BLaER1 treated with 17β-estradiol and CSF1 and Interleukin-3, amounts not matched to agents 10 nM and 100 nM (cell line): Measurements from ENCODE around the gene U2SURP.
A peak's percentile ranks its signal among the peaks of the same experiment; 100 is the strongest.
"Not testable (repeated sequence)": the region's sequence is repeated elsewhere in the genome, so short reads cannot be mapped to it uniquely, and the experiment has no call there.

Experiments
- H3K27ac ChIP-seq, 11 experiments: shearing (Covaris generic); formaldehyde crosslinking; 2 replicates each; pipeline ENCODE4 v1.8.1; 2022
- H3K27me3 ChIP-seq, 11 experiments: shearing (Covaris generic); formaldehyde crosslinking; 2 replicates each; pipeline ENCODE4 v1.8.1; 2022
- H3K36me3 ChIP-seq, 11 experiments: shearing (Covaris generic); formaldehyde crosslinking; 2 replicates each; pipeline ENCODE4 v1.8.1; 2022
- H3K4me1 ChIP-seq, 10 experiments: shearing (Covaris generic); formaldehyde crosslinking; 2 replicates each; pipeline ENCODE4 v1.8.1; 2022
- H3K4me2 ChIP-seq, 11 experiments: shearing (Covaris generic); formaldehyde crosslinking; 2 replicates each; pipeline ENCODE4 v1.8.1; 2022
- H3K4me3 ChIP-seq, 10 experiments: shearing (Covaris generic); formaldehyde crosslinking; 2 replicates each; pipeline ENCODE4 v1.8.1; 2022
- H3K9ac ChIP-seq, 11 experiments: shearing (Covaris generic); formaldehyde crosslinking; 2 replicates each; pipeline ENCODE4 v1.8.1; 2022
- H3K9me3 ChIP-seq, 11 experiments: shearing (Covaris generic); formaldehyde crosslinking; replicated peaks in 1 of 11; 2 replicates each; pipeline ENCODE4 v1.8.1; 2022
- H4K20me1 ChIP-seq, 11 experiments: shearing (Covaris generic); formaldehyde crosslinking; 2 replicates each; pipeline ENCODE4 v1.8.1; 2022
- Cebpa-rat ChIP-seq, 11 experiments: shearing (Covaris generic); IDR thresholded peaks; 2 replicates each; pipeline ENCODE4 v1.8.1; 2022

Gene U2SURP

GRCh38 chr3:142987080-142987700 is 14.2 kb upstream of the U2SURP start:
- H3K9ac ChIP-seq = no peak overlapping the region
- no peaks in the 10 kb centered on the region for H4K20me1 ChIP-seq
- peak overlapping the region in 2 of 11 experiments; percentile 13 to 37; a peak in 2 of 22 replicates for H3K27ac ChIP-seq
- H3K4me1 ChIP-seq = peaks cover 7 to 30% (median 12%) of the 10 kb centered on the region in 10 experiments; a peak in 19 of 20 replicates
- no peak for TF ChIP-seq Cebpa-rat (IDR thresholded peaks at IDR 0.05)
- no peaks in the 10 kb centered on the region for H3K27me3 ChIP-seq
- no peaks in the 10 kb centered on the region for H3K36me3 ChIP-seq
- peaks cover 0 to 9% (median 0%) of the 10 kb centered on the region in 11 experiments; a peak in 2 of 22 replicates for H3K9me3 ChIP-seq
- peak overlapping the region in 2 of 11 experiments; percentile 29 to 39; a peak in 4 of 22 replicates for H3K4me2 ChIP-seq
- no peak overlapping the region for H3K4me3 ChIP-seq

- Histone ChIP-seq H3K36me3 (no peaks in the 10 kb centered on the region), H3K4me3 (no peak overlapping the region), H4K20me1 (no peaks in the 10 kb centered on the region), H3K27ac (peak overlapping the region in 2 of 11 experiments; percentile 13 to 37; a peak in 4 of 22 replicates), H3K9me3 (peaks cover 0 to 9% (median 0%) of the 10 kb centered on the region in 11 experiments; a peak in 2 of 22 replicates), H3K9ac (peak overlapping the region in 1 of 11 experiments; percentile 27; a peak in 2 of 22 replicates), H3K4me1 (peaks cover 2 to 30% (median 8%) of the 10 kb centered on the region in 10 experiments; a peak in 18 of 20 replicates), H3K27me3 (no peaks in the 10 kb centered on the region), H3K4me2 (peak overlapping the region in 2 of 11 experiments; percentile 29 to 39; a peak in 4 of 22 replicates)
- TF ChIP-seq Cebpa-rat (IDR thresholded peaks at IDR 0.05) = no peak
These were observed 13.7 kb upstream of the U2SURP start for GRCh38 chr3:142987707-142988106.

GRCh38 chr3:142988221-142988620 is 13.1 kb upstream of the U2SURP start:
- H3K4me3 ChIP-seq = not testable (repeated sequence)
- 0 out of 22 replicates have a peak overlapping the region, but pooled peaks of 1 of the 11 experiments have one; percentile 29 for H3K4me2 ChIP-seq

GRCh38 chr3:142988826-142989225 is 12.5 kb upstream of the U2SURP start:
- not testable (repeated sequence) for H3K27me3 ChIP-seq, H3K9me3 ChIP-seq, H3K27ac ChIP-seq, H3K36me3 ChIP-seq, H3K4me3 ChIP-seq, H4K20me1 ChIP-seq, H3K9ac ChIP-seq, H3K4me2 ChIP-seq
- peaks cover 5 to 40% (median 12%) of the 10 kb centered on the region in 10 experiments; a peak in 19 of 20 replicates for H3K4me1 ChIP-seq

More at GRCh38 chr3:142988221-142988620, 13.1 kb upstream of the U2SURP start:
- not testable (repeated sequence) for H3K9ac ChIP-seq, H3K36me3 ChIP-seq, H3K27me3 ChIP-seq, H3K9me3 ChIP-seq, H4K20me1 ChIP-seq
- peak overlapping the region in 2 of 11 experiments; percentile 13 to 37; a peak in 2 of 22 replicates for H3K27ac ChIP-seq
- peaks cover 0 to 34% (median 6%) of the 10 kb centered on the region in 10 experiments; a peak in 17 of 20 replicates for H3K4me1 ChIP-seq

GRCh38 chr3:142990721-142991120 is 10.6 kb upstream of the U2SURP start:
- Histone ChIP-seq H3K27ac (peak overlapping the region in 2 of 11 experiments; percentile 46 to 60; a peak in 4 of 22 replicates), H3K36me3 (no peaks in the 10 kb centered on the region), H3K4me1 (peaks cover 7 to 50% (median 18%) of the 10 kb centered on the region in 10 experiments; a peak in 19 of 20 replicates), H3K9ac (peak overlapping the region in 1 of 11 experiments; percentile 11; a peak in 1 of 22 replicates), H3K4me2 (peak overlapping the region in 3 of 11 experiments; percentile 14 to 39 (median 32); a peak in 4 of 22 replicates), H3K9me3 (peaks cover 0 to 9% (median 0%) of the 10 kb centered on the region in 11 experiments; a peak in 2 of 22 replicates), H4K20me1 (no peaks in the 10 kb centered on the region), H3K27me3 (no peaks in the 10 kb centered on the region), H3K4me3 (no peak overlapping the region)
- no peak for TF ChIP-seq Cebpa-rat (IDR thresholded peaks at IDR 0.05)

- Histone ChIP-seq H3K4me1 (peaks cover 7 to 49% (median 18%) of the 10 kb centered on the region in 10 experiments; a peak in 19 of 20 replicates), H3K9me3 (peaks cover 0 to 9% (median 0%) of the 10 kb centered on the region in 11 experiments; a peak in 2 of 22 replicates), H4K20me1 (no peaks in the 10 kb centered on the region), H3K4me2 (no peak overlapping the region), H3K9ac (no peak overlapping the region), H3K27me3 (no peaks in the 10 kb centered on the region), H3K27ac (no peak overlapping the region; a peak in 2 of 22 replicates), H3K4me3 (no peak overlapping the region), H3K36me3 (no peaks in the 10 kb centered on the region)
- no peak for TF ChIP-seq Cebpa-rat (IDR thresholded peaks at IDR 0.05)
These were observed 9.0 kb upstream of the U2SURP start for GRCh38 chr3:142992323-142992722.

GRCh38 chr3:142993958-142994442 is 7.4 kb upstream of the U2SURP start:
- Histone ChIP-seq H3K4me1 (peaks cover 7 to 40% (median 18%) of the 10 kb centered on the region in 10 experiments; a peak in 19 of 20 replicates), H4K20me1 (no peaks in the 10 kb centered on the region), H3K27me3 (no peaks in the 10 kb centered on the region), H3K9me3 (peaks cover 0 to 9% (median 0%) of the 10 kb centered on the region in 11 experiments; a peak in 2 of 22 replicates), H3K27ac (peak overlapping the region in 9 of 11 experiments; percentile 17 to 65 (median 48); a peak in 14 of 22 replicates), H3K4me2 (peak overlapping the region; percentile 5 to 63 (median 21); a peak in 13 of 22 replicates), H3K4me3 (no peak overlapping the region), H3K36me3 (no peaks in the 10 kb centered on the region), H3K9ac (peak overlapping the region in 2 of 11 experiments; percentile 9 to 43; a peak in 3 of 22 replicates)
- 0 out of 22 replicates have a peak, but pooled peaks of 3 of the 11 experiments have one; percentile 6 to 46 (median 26) for TF ChIP-seq Cebpa-rat (IDR thresholded peaks at IDR 0.05)

GRCh38 chr3:142997330-142997729 is 4.0 kb upstream of the U2SURP start:
- peaks cover 14 to 40% (median 28%) of the 10 kb centered on the region in 10 experiments for H3K4me1 ChIP-seq
- no peak for TF ChIP-seq Cebpa-rat (IDR thresholded peaks at IDR 0.05)

GRCh38 chr3:142998439-142998838 is 2.9 kb upstream of the U2SURP start:
- no peak overlapping the region for H3K27ac ChIP-seq
- H3K9me3 ChIP-seq = no peaks in the 10 kb centered on the region
- TF ChIP-seq Cebpa-rat (IDR thresholded peaks at IDR 0.05) = no peak
- no peak overlapping the region for H3K9ac ChIP-seq
- no peaks in the 10 kb centered on the region for H3K36me3 ChIP-seq
- peaks cover 21 to 35% (median 27%) of the 10 kb centered on the region in 10 experiments for H3K4me1 ChIP-seq
- H3K4me3 ChIP-seq = no peak overlapping the region
- H3K4me2 ChIP-seq = no peak overlapping the region
- H3K27me3 ChIP-seq = no peaks in the 10 kb centered on the region
- peaks cover 0 to 15% (median 5%) of the 10 kb centered on the region in 11 experiments; a peak in 7 of 22 replicates for H4K20me1 ChIP-seq

More at GRCh38 chr3:142997330-142997729, 4.0 kb upstream of the U2SURP start:
- Histone ChIP-seq H3K4me3 (no peak overlapping the region), H3K27me3 (no peaks in the 10 kb centered on the region), H4K20me1 (peaks cover 0 to 4% (median 0%) of the 10 kb centered on the region in 11 experiments; a peak in 3 of 22 replicates), H3K27ac (no peak overlapping the region), H3K36me3 (no peaks in the 10 kb centered on the region), H3K4me2 (no peak overlapping the region), H3K9ac (no peak overlapping the region), H3K9me3 (no peaks in the 10 kb centered on the region)
